Mesenteric fat pad (tissue), 1 donor: ENCODE results near the gene ESR1. TPM values are rescaled to one million over a fixed set of nuclear protein-coding genes. Genes with fewer than 3 reads are reported as not detected.
"Not testable (repeated sequence)": the region's sequence is repeated elsewhere in the genome, so short reads cannot be mapped to it uniquely, and the experiment has no call there.

Experiments
- DNase-seq: peaks from one replicate; pipeline ENCODE4 v3.0.0-alpha.2; 2020; ENCODE audit warnings: low spot score
- total RNA-seq: library from RNA; stranded (reverse); fragmentation: NEBNext Ultra II Directional; extraction: Animal tissue kit (Norgen Biotek cat#: 25700); gene quantifications from one replicate; pipeline ENCODE4 v1.2.1, GENCODE V29; 2021
- donor health status: DM: yes; HTN: yes; CAD: no.

The ESR1 gene
- total RNA-seq, 1 donor from 2014 or later = 6.3 TPM

DNA sequence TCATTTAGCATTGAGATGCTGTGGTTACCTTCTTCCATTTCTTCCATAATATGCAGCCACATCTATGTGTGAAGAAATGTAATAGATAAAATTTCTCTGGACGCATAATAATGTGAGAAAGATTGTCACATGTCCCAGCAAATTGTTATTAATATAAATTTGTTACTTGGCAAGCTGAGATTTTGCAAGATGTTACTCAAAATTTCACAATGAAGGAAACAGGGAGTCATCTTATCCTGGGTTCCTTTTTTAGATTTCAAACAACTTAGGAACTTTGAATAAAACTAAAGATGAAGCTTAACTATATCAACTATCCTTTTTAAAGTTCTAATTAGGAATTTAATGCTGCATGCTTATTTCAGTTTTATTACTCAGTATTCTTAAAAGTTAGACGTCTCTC, 3.6 kb downstream of the ESR1 start:
- DNase-seq = no peak

DNA sequence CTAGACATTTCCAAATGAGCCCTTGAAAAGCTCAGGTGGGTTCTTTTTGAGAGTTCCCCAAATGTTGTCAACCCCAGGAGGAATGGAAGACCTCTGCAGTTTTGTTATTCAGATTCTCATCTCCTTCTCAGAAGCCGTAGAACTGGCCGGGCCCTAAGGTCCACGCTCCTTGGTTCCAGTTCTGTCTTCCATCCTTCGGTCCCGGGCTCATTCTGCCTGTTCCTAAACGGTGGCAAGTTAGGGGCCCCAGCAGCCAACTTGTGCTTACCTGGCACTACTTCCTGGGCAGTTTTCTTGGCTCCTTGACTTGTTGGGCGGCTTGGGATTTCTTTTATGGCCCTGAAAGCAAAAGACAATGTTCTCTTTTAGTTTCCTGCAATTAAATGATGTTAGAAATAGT, 6.4 kb downstream of the ESR1 start:
- no peak for DNase-seq

GRCh38 chr6:151814614-151815013, 7.1 kb downstream of the ESR1 start:
- no peak for DNase-seq

DNA sequence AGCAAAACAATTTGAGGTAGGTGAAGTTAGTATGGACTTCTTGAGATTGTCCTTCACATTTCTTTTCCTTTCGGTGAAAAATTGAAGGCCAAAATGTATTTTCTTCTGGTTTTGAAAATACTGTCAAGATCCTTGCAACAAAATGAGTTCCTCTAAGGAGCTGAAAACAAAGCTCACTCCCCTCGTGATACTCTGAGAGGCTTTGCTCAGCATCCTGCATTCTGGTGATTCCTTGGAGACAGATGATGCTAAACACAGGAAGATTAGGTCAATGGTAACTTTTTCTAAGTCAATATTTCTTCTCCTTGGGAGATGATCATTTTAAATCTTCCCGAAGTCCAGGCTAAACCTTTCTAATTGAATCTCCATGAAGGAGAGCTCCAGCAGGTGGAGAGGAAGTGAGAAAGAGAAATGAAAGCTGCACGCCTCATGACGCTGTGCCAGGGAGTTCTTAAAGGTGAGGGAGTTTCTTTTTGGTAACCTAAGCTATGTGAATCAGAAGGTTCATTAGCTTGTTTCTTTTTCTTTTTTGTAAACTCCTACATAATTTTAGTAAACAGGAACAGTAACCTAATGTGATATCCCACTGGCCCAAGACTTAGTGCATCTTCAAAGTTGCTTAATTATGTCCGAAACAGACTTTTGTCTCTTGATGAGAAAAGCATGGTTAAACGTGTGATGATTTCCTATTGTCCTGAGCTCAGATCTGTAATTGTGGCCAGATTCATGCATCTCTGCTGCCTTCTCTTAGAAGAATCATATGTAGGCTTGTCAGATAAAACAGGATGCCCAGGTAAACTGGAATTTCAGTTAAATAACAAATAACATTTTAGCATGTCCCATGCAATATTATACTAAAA, 15.0 kb downstream of the ESR1 start:
- DNase-seq = no peak

- DNase-seq = no peak
These were observed 19.1 kb downstream of the ESR1 start for GRCh38 chr6:151826517-151827142.

DNA sequence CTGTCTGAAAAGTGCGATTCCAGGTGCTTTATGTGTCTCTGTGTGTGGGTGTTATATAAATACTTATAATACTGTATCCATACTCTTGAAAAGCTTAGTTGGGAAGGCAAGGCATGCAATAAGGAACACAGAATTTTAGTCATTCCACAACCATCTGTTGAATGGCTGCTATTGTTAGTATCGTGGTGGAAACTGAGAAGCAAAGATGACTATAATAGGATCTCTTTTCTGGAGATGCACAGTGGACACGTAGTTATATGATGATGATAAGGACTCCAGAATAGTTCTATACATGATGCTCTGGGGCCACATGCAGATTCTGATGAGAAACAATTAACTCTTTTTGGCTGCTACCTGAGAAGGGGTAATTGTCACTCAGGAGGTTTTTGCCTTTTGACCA, 25.2 kb downstream of the ESR1 start:
- DNase-seq = no peak

- DNase-seq = no peak
These were observed 27.9 kb downstream of the ESR1 start for GRCh38 chr6:151835396-151835795.

- no peak for DNase-seq
These were observed 29.7 kb downstream of the ESR1 start for GRCh38 chr6:151837223-151837622.

GRCh38 chr6:151842816-151843215, 35.3 kb downstream of the ESR1 start:
- DNase-seq = no peak

DNA sequence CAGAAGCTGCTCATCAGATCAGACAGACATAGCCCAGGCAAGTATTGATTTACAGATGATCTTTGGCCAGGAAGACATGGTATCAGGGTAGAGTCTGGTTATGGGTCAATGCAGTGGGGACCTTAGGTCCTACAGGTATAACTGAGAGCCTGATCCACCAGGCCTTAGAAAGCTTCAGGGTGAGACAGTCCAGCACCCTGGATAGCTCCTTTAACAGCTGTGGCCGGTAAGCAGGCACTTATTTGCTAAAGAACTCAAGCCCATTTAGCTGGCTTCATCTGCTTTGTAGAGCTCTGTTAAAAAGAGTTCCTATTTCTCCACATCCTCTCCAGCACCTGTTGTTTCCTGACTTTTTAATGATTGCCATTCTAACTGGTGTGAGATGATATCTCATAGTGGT, 39.6 kb downstream of the ESR1 start:
- no peak for DNase-seq

DNA sequence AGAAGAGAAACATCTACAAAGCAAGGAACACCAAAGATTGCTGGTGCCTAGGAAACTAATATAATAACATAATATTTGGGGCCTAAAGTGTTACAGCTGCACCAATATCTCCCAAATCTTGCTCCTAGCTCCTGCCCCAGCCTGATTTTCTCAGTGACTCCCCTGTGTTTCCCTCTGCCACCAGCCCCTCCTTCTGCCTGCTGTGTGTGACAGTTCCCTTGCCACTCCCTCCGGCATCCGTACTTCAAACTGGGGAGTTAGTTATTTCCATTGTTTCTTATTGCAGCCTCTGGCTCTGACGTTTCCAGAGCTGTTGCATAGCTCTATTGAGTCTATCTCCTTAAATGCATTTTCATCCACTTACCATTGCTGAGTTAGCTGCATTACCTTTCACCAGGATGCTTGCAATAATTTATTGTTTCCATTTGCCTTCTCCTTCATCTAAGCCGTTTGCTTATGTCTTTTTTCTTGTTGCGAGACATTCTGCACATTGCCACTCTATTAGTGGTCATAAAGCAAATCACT, 43.1 kb downstream of the ESR1 start:
- no peak for DNase-seq

GRCh38 chr6:151858294-151858693, 50.8 kb downstream of the ESR1 start:
- no peak for DNase-seq

DNA sequence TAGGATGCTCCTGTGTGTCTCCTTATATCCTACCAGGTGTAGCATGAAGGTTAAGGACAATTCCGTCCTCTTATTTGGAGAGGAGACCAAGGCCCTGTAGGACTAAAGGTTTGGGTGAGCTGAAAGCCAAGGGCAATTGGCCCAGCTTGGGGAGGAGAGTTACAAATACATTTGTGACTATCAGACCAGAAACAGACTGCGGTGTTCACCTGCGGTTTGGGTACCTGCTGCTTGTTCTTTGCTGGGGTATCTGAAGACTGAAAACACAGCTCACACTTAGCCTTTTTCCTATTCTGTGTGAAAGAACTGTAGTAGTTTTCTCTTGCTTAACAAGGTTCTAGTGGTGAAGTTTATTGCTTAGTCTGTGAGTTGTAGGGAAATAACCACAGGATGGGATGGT, 55.0 kb downstream of the ESR1 start:
- no peak for DNase-seq

DNA sequence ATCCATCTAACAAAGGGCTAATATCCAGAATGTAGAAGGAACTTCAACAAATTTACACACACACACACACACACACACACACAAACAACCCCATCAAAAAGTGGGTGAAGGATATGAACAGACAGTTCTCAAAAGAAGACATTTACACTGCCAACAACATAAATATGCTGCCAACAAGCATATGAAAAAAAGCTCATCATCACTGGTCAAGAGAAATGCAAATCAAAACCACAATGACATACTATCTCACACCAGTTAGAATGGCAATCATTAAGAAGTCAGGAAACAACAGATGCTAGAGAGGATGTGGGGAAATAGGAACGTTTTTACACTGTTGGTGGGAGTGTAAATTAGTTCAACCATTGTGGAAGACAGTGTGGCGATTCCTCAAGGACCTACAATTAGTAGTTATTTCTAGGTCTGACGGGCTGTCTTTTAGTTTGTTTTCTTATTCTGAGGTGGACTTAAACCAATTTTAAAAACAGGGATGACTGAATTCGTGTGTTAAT, 59.9 kb downstream of the ESR1 start:
- DNase-seq = not testable (repeated sequence)

GRCh38 chr6:151869345-151869744, 61.9 kb downstream of the ESR1 start:
- DNase-seq = no peak

GRCh38 chr6:151869787-151870186, 62.3 kb downstream of the ESR1 start:
- no peak for DNase-seq

GRCh38 chr6:151870375-151870774, 62.9 kb downstream of the ESR1 start:
- DNase-seq = no peak

- DNase-seq = no peak
These were observed 68.0 kb downstream of the ESR1 start for GRCh38 chr6:151875524-151875923.

GRCh38 chr6:151876122-151876521, 68.6 kb downstream of the ESR1 start:
- no peak for DNase-seq

DNA sequence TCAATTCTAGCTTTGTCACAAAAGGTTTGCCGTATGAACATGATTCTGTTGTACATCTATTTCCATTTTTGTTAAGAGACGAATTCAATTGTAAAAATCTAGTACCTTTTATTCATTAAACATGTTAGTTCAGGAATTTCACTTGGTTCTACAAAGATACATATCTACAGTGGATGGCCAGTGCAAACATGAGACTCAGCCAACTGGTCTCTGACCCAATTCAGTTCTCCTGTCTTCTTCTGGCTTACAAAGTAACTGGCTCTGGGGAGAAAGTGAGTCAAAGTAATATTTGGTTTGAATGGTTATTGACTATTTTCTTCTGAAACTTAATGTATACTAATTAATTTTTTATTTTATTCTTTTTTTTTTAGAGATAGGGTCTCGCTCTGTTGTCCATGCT, 70.0 kb downstream of the ESR1 start:
- no peak for DNase-seq

GRCh38 chr6:151881231-151881630, 73.7 kb downstream of the ESR1 start:
- DNase-seq = no peak

DNA sequence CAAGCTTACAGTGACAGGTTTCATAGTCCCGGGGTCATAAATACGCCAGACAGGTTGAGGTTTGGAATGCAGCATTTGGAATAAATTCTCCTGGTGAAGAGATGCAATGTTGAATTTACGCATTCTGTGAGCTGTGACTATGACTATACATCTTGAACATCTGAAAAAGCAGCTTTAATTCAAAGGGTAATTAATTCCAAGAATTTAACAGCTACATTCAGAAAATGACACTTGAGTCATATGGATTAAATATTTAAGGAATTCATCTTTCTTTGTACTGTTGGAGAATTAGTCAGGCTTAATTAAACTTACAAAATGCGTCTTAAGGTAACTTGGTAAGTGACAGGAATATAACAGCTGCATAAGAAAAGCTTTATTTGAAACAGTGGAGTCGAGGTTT, 74.7 kb downstream of the ESR1 start:
- no peak for DNase-seq
